SK-N-MC (cell line): ENCODE results near the gene OBSCN.

Experiments used
- EZH2 ChIP-seq: fragments of 200-600 bp; sonication (generic); IDR thresholded peaks from one replicate; pipeline ENCODE4 v1.6.1; 2017; ENCODE audit warnings: antibody characterized with exemption
- FOXP2 ChIP-seq: optimal IDR thresholded peaks from 2 replicates; pipeline ENCODE3; 2011; ENCODE audit warnings: mild to moderate bottlenecking, moderate library complexity; ENCODE audit not compliant: insufficient read depth; ENCODE audit errors: extremely low read length, control extremely low read depth
- POLR2AphosphoS5 ChIP-seq: IDR thresholded peaks from 2 replicates; pipeline ENCODE4 v1.6.1; 2012; ENCODE audit warnings: mild to moderate bottlenecking, low read depth, low read length, borderline replicate concordance

DNA sequence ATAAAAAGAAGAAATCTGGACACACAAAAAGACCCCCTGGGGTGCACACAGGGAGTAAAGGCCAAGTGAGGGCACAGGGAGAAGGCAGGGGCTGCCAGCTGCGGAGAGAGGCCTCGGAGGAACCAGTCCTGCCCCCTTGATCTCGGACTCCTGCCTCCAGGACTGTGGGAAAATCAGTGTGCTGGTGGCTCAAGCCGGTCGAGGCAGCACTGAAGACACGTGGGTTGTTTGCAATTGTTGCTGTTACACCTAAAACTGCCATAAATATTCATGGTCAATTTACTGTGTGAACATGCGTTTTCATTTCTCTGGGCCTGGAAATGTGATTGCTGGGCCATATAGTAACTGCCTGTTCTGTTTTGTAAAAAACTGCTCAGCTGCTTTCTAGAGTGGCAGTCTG lies 23.7 kb upstream of the OBSCN start:
- no peak for TF ChIP-seq EZH2
- no peak for TF ChIP-seq POLR2AphosphoS5
- TF ChIP-seq FOXP2 = no peak
